GM12878 (cell line): ENCODE data around the gene COL16A1. TPM values are rescaled to one million over a fixed set of nuclear protein-coding genes. Genes with fewer than 3 reads are reported as not detected.

Source experiments
- ATAC-seq: fragments of 200-7000 bp; cut with Tn5 transposase; 3 replicates; pipeline ENCODE4 v1.9.1; 2020; ENCODE audit warnings: mild to moderate bottlenecking, moderate library complexity
- BruUV-seq: library from RNA; stranded (reverse); fragments of 400-500 nt; replicated peaks from 2 replicates; lab custom pipeline; 2021; lab: Mats Ljungman, UMichigan
- CTCF ChIA-PET: fragments of 300-600 bp; sonication (Branson Sonifier 250); formaldehyde crosslinking; extraction: SDS; loops from one replicate; lab custom pipeline; 2021; ENCODE audit warnings: inconsistent platforms; lab: Yijun Ruan, JAX
- POLR2A ChIA-PET: fragments of 350-600 bp; formaldehyde crosslinking; extraction: SDS; loops from one replicate; lab custom pipeline; 2021; ENCODE audit warnings: inconsistent platforms; lab: Charles Lee
- RAD21 ChIA-PET: fragments of 300-600 bp; sonication (Branson Sonifier 250); formaldehyde crosslinking; loops from one replicate; lab custom pipeline; 2023; ENCODE audit warnings: antibody characterized with exemption; ENCODE audit not compliant: unreplicated experiment; lab: Charles Lee
- SMC1A ChIA-PET: fragments of 300-600 bp; sonication (Branson Sonifier 250); formaldehyde crosslinking; loops from one replicate; lab custom pipeline; 2023; ENCODE audit not compliant: unreplicated experiment, uncharacterized antibody; lab: Charles Lee
- DNase-seq: peaks from one replicate; pipeline ENCODE4 v3.0.0-alpha.2; 2011; ENCODE audit warnings: low read depth, low spot score
- FAIRE-seq: peaks from 3 replicates; lab custom pipeline; 2011; peaks lifted over from hg19 to GRCh38; lab: Jason Lieb, UNC
- H2AFZ ChIP-seq: 2 replicates; pipeline ENCODE4 v1.6.0; 2011; ENCODE audit warnings: low read depth, low read length, control low read depth; ENCODE audit not compliant: control insufficient read depth
- H3K27ac ChIP-seq: 2 replicates; pipeline ENCODE4 v1.5.1; 2011; ENCODE audit warnings: control low read depth; ENCODE audit not compliant: control insufficient read depth, insufficient read depth
- H3K27me3 ChIP-seq, 2 experiments: replicated peaks in 1 of 2; 2 replicates each; pipeline versions ENCODE4 v1.6.0 to v1.6.1; 2011; ENCODE audit warnings: low read length in 1 of 2; ENCODE audit not compliant: control insufficient read depth in 2 of 2, insufficient read depth in 2 of 2
- H3K36me3 ChIP-seq, 2 experiments: 2 replicates each; pipeline ENCODE4 v1.5.1; 2011; ENCODE audit warnings: low read length in 1 of 2; ENCODE audit not compliant: control insufficient read depth in 2 of 2, insufficient read depth in 2 of 2
- H3K4me1 ChIP-seq: 2 replicates; pipeline ENCODE4 v1.6.1; 2011; ENCODE audit warnings: mild to moderate bottlenecking, low read length, moderate library complexity, mixed read lengths; ENCODE audit not compliant: control insufficient read depth, insufficient read depth
- H3K4me2 ChIP-seq: 2 replicates; pipeline ENCODE4 v1.6.0; 2011; ENCODE audit warnings: control low read depth; ENCODE audit not compliant: control insufficient read depth, insufficient read depth
- H3K4me3 ChIP-seq: fragments of 200-600 bp; sonication (generic); 2 replicates; pipeline ENCODE4 v1.5.1; 2016
- H3K79me2 ChIP-seq: 2 replicates; pipeline ENCODE4 v1.6.0; 2011; ENCODE audit warnings: low read length; ENCODE audit not compliant: control insufficient read depth, insufficient read depth
- H3K9ac ChIP-seq: 2 replicates; pipeline ENCODE4 v1.8.0; 2011; ENCODE audit warnings: low read length, control low read depth, mixed read lengths; ENCODE audit not compliant: control insufficient read depth, insufficient read depth
- H3K9me3 ChIP-seq: replicated peaks from 3 replicates; pipeline ENCODE4 v1.5.1; 2011; ENCODE audit warnings: mild to moderate bottlenecking, low read length; ENCODE audit not compliant: control insufficient read depth, insufficient read depth
- H4K20me1 ChIP-seq: 2 replicates; pipeline ENCODE4 v1.6.0; 2011; ENCODE audit not compliant: control insufficient read depth, insufficient read depth
- CHD4 ChIP-seq: fragments of 200-600 bp; sonication (generic); IDR thresholded peaks from 2 replicates; pipeline ENCODE4 v1.6.1; 2016; ENCODE audit warnings: mild to moderate bottlenecking
- CUX1 ChIP-seq: IDR thresholded peaks from 2 replicates; pipeline ENCODE4 v1.6.1; 2012; ENCODE audit warnings: improper control_type of control experiment, low read depth, low read length; ENCODE audit not compliant: insufficient replicate concordance
- ETV6 ChIP-seq, 2 experiments: fragments of 450-650 bp in 1 of 2; IDR thresholded peaks in 1 of 2; conservative IDR thresholded peaks in 1 of 2; 2 replicates each; pipeline ENCODE4 v1.6.1; 2014; ENCODE audit warnings: antibody characterized with exemption in 1 of 2, borderline replicate concordance in 1 of 2, low read depth in 1 of 2, mild to moderate bottlenecking in 1 of 2, moderate library complexity in 1 of 2
- MXI1 ChIP-seq: fragments of 150-350 bp; IDR thresholded peaks from 2 replicates; pipeline ENCODE4 v1.6.1; 2011; ENCODE audit warnings: low read depth, mild to moderate bottlenecking, inconsistent platforms, low read length, improper control_type of control experiment
- MYB ChIP-seq: fragments of 150-350 bp; IDR thresholded peaks from 2 replicates; pipeline ENCODE4 v1.6.1; 2014; ENCODE audit warnings: mild to moderate bottlenecking, low read depth, low read length, borderline replicate concordance
- RCOR1 ChIP-seq: conservative IDR thresholded peaks from 2 replicates; pipeline ENCODE4 v1.6.1; 2012; ENCODE audit warnings: low read depth, low read length, improper control_type of control experiment
- SMAD5 ChIP-seq: IDR thresholded peaks from 2 replicates; pipeline ENCODE4 v1.6.1; 2016; ENCODE audit warnings: antibody characterized with exemption, low read depth
- SPI1 ChIP-seq: IDR thresholded peaks from 2 replicates; pipeline ENCODE4 v1.6.1; 2011; ENCODE audit warnings: low read depth, mild to moderate bottlenecking, low read length, moderate library complexity, borderline replicate concordance; ENCODE audit not compliant: insufficient read depth
- WRNIP1 ChIP-seq: IDR thresholded peaks from 2 replicates; pipeline ENCODE4 v1.6.1; 2011; ENCODE audit warnings: low read depth, low read length, improper control_type of control experiment, borderline replicate concordance
- YBX1 ChIP-seq: fragments of 450-650 bp; IDR thresholded peaks from 2 replicates; pipeline ENCODE4 v1.6.1; 2016; ENCODE audit warnings: antibody characterized with exemption
- ZNF207 ChIP-seq: fragments of 450-650 bp; IDR thresholded peaks from 2 replicates; pipeline ENCODE4 v1.6.1; 2014; ENCODE audit warnings: antibody characterized with exemption, mild to moderate bottlenecking, borderline replicate concordance
- ZNF687 ChIP-seq: fragments of 450-650 bp; IDR thresholded peaks from 2 replicates; pipeline ENCODE4 v1.6.1; 2017; ENCODE audit warnings: mild to moderate bottlenecking, moderate library complexity
- WGBS: methylation state at CpG from one replicate; pipeline ENCODE4 v1.1.6; 2016; ENCODE audit warnings: low lambda C conversion rate; ENCODE audit not compliant: insufficient replicate concordance, insufficient coverage; ENCODE audit errors: missing lambda C conversion rate; 5-methylcytosine and 5-hydroxymethylcytosine counted together
- in situ Hi-C: fragments of 300-500 bp; cut with MboI; formaldehyde crosslinking; loops from 9 replicates; pipeline ENCODE4 v1.14.3; 2018; ENCODE audit warnings: mixed read lengths
- intact Hi-C: fragments of 100-400 bp; cut with micrococcal nuclease; formaldehyde crosslinking; loops from one replicate; pipeline ENCODE4 v1.14.2; 2022; ENCODE audit not compliant: unreplicated experiment
- polyA plus RNA-seq, 11 experiments: library from polyadenylated mRNA; depleted of rRNA in 4 of 11; unstranded in 6 of 11; stranded (reverse) in 5 of 11; fragments of >200 nt; fragmentation: Nextera tagmentation in 4 of 11; fragmentation: Illumina TruSeq in 1 of 11; extraction: Ambion mirVana in 4 of 11; extraction: Trizol in 1 of 11; gene quantifications; 1 replicate in 1 of 11; 2 replicates in 10 of 11; pipeline versions ENCODE4 v1.2.1 to v1.2.3, GENCODE V29; 2011 to 2016; ENCODE audit warnings: inconsistent platforms in 2 of 11, missing spikeins in 2 of 11, low read depth in 1 of 11
- total RNA-seq, 4 experiments: library from RNA; depleted of rRNA in 3 of 4; stranded (reverse); fragments of >200 nt in 3 of 4; fragmentation: Illumina TruSeq in 1 of 4; extraction: Trizol in 1 of 4; gene quantifications; 2 replicates each; pipeline versions ENCODE4 v1.2.1 to v1.2.3, GENCODE V29; 2013 to 2021

The COL16A1 gene
- total and polyA plus RNA-seq, 10 of the 15 experiments (the other 5 are each of a cell fraction or from before 2014, with no cell fraction given): 0.02 to 3.7 (median 0.59) TPM

- RAD21 ChIA-PET: no interaction called here
- POLR2A ChIA-PET: no interaction called here
- no peaks in the 10 kb centered on the region for H3K36me3 ChIP-seq
- no peaks in the 10 kb centered on the region for H3K9me3 ChIP-seq
- H3K27me3 ChIP-seq: no peaks in the 10 kb centered on the region; a peak in 2 of 4 replicates
- intact Hi-C loops (no loop called here), in situ Hi-C loops (no loop called here)
- ATAC-seq: no peak
- BruUV-seq: no TSS peak
- H3K27ac ChIP-seq: no peak overlapping the region
- no peaks in the 10 kb centered on the region for H4K20me1 ChIP-seq
- CTCF ChIA-PET: interaction anchor here (1.2 kb wide), 1 partner anchor 30 kb away, joined by 3 read pairs; the partner anchor contains the start of gene PEF1
- no peak overlapping the region for H3K4me3 ChIP-seq
- H3K9ac ChIP-seq: no peak overlapping the region
- DNase-seq: no peak
- SMC1A ChIA-PET: no interaction called here
- no peak overlapping the region for H2AFZ ChIP-seq
- 61% methylated on average over 8 of the region's 8 CpGs for WGBS
- no peak overlapping the region for H3K4me2 ChIP-seq
- no peak for FAIRE-seq
- H3K79me2 ChIP-seq: no peaks in the 10 kb centered on the region
- H3K4me1 ChIP-seq: no peaks in the 10 kb centered on the region
- no peak for TF ChIP-seq WRNIP1
- TF ChIP-seq ZNF207: no peak
- no peak for TF ChIP-seq SPI1
- TF ChIP-seq MYB: no peak
- no peak for TF ChIP-seq CHD4
- no peak for TF ChIP-seq SMAD5
- no peak for TF ChIP-seq CUX1
- TF ChIP-seq ETV6 (conservative IDR thresholded peaks at IDR 0.05 in 1 of 2, IDR thresholded peaks at IDR 0.05 in 1 of 2; ENCODE audit: borderline replicate concordance in 1 of 2, low read depth in 1 of 2): no peak
- TF ChIP-seq YBX1: no peak
- TF ChIP-seq RCOR1: no peak
- TF ChIP-seq ZNF687: no peak
- TF ChIP-seq MXI1: no peak
Measured at GRCh38 chr1:31614414-31615005, 89.3 kb downstream of the COL16A1 start.
